ENCODE results near the gene MOBP.

- TF ChIP-seq CTCF (IDR thresholded peaks at IDR 0.05) (no peak), POLR2AphosphoS5 (IDR thresholded peaks at IDR 0.05) (no peak)
Observed at GRCh38 chr3:39454591-39455217, 12.8 kb upstream of the MOBP start.
